ENCODE results near the gene RNFT2.
A peak's percentile ranks its signal among the peaks of the same experiment; 100 is the strongest.
"Not testable (repeated sequence)": the region's sequence is repeated elsewhere in the genome, so short reads cannot be mapped to it uniquely, and the experiment has no call there.

Gene RNFT2

DNA sequence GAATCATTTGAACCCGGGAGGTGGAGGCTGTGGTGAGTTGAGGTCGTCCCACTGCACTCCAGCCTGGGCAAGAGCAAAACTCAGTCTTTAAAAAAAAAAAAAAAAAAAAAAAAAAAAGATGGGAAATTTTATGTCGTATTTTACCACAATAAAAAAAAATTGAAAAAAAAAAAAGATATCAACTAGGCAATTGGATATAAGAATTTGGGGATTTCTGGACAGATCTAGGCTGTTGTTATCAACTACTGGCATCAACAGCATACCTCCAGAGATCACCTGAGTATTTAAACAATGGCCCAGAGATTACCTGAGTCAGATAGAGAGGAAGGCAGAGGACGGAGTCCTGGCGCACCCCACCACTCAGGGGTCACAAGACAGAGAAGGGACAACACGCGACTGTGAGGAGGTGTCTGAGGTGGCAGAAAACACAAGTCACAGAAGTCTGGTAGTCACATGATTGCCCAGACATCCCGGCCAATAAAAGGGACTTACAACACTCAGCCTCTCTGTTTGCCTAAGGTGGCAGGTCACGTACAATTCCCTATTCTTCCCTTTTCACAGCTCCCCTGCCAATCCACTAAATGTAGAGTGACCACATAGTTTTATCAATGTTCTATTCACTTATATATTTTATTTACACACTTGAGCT, 2.0 kb upstream of the RNFT2 start:
- intact Hi-C loops (cut with DNase I) = loop anchor here (5.0 kb wide), 1 partner anchor 81 kb away; no protein-coding TSS in a partner anchor
- DNase-seq = peak in 5 of 42 donors; percentile 16 to 68 (median 35)

DNA sequence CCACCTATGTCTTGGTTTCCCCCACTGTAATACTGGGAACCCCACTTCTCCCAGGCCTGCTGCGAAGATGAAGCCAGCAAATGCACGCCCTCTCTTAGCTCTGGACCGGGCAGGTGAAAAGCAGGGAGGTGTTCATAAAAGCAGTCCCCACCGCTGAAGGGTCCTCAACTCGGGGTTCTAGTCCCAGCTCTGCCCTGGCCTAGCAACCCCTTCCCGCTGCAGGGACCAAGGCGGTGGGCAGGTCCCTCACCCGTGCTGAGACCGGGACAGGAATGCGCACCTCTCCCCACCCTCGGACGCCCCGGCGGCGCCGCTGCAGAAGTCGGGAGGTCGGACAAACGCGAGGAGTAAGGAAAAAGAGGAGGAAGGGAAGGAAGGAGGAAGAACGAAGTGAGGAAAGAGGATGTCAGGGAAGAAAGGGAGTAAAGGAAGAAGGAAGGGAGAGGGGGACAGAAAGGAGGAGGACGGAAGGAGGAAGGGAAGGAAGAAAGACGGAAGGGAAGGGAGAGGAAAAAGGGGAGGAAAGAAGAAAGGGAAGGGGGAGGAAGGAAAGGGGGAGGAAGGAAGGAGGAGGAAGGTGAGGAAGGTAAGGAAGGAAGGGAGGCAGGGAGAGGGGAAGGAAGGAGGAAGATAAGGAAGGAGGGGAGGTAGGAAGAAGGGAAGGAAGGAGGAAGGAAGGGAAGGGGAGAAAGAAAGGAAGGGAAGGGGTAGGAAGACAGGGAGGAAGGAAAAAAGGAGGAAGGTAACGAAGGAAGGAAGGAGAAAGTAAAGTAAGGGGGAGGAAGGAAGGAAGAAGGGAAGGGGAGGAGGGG, 947 bp upstream of the RNFT2 start:
- peak in 3 of 42 donors; percentile 9 to 14 (median 14) for DNase-seq
- intact Hi-C loops (cut with DNase I) = loop anchor here (5.0 kb wide), 1 partner anchor 80 kb away; no protein-coding TSS in a partner anchor

DNA sequence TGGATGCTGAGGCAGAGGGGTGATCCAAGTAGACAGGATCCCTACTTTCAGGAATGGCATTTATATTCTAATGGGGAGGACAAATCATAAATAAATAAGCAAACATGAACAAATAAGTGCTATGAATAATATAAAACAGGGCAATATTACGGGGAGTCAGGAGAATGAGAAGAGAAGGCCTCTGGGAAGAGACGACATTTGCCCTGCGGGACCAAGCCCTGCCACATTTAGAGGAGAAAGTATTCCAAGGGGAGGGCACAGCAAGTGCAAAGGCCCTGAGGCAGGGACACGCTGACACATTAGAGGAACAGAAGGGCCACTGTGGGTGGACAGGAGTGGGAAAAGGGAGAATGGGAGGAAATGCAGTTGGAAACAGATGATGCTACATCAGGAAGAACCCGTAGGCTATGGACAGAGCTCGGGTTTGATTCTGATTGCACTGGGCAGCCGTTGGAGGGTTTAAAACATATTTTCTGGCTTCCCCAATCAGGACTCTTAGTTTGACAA, 1.3 kb downstream of the RNFT2 start:
- DNase-seq = no peak
- intact Hi-C loops (cut with DNase I) = loop anchor here (5.0 kb wide), 1 partner anchor 78 kb away; no protein-coding TSS in a partner anchor

DNA sequence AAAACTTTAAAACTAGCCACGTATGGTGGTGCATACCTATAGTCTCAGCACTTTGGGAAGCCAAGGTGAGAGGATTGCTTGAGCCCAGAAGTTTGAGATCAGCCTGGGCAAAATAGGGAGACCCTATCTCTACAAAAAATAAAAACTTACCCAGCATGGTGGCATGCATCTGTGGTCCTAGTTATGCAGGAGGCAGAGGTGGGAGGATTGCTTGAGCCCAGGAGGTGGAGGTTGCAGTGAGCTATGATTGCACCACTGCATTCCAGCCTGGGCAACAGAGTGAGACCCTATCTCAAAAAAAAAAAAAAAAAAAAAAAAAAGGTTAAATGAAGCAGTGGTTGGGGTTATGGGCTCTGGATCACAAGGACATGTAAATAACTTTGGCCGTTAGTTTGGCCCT, 4.7 kb downstream of the RNFT2 start:
- DNase-seq = not testable (repeated sequence)

DNA sequence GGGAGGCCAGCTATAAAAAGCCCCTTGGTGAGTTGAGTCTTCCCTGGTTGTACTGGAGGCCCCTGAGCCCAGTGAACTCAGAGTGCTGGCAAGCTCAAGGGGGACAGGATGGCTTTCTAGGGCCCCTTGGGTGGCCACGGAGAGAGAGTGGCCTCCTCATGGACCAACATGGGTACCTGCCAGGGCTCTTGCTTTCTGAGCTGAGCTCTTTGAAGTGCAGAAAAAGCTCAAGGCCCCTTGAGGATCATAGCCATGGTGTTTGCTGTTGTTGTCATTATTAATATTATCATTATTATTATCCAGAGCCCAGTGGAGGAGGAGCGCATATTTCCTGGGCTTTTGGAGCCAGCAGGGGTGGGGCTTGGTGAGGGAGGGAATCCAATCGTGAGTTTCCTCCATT, 6.7 kb downstream of the RNFT2 start:
- intact Hi-C loops (cut with DNase I) = no loop called here
- DNase-seq = no peak

More for the DNA sequence above, 4.7 kb downstream of the RNFT2 start:
- intact Hi-C loops (cut with DNase I) = not testable (repeated sequence)

DNA sequence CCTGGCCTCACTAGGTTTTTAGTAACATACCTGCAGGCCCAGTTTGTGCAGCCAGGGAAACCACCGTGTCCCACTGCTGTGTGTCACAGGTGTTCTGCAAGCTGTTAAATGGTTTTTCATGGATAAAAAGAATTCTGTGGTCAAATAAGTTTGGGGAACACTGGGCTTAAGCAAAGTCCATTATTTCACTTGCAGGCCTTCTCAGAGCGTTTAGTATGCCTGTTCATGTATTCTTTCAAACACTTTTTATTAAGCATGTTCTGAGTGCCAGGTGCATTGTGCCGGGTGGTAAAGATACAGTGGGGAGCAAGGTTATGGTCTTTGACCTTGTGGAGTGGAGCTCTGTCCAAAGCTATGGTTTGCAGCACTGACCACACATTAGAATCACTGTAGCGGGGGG, 7.4 kb downstream of the RNFT2 start:
- intact Hi-C loops (cut with DNase I) = no loop called here
- DNase-seq = no peak

DNA sequence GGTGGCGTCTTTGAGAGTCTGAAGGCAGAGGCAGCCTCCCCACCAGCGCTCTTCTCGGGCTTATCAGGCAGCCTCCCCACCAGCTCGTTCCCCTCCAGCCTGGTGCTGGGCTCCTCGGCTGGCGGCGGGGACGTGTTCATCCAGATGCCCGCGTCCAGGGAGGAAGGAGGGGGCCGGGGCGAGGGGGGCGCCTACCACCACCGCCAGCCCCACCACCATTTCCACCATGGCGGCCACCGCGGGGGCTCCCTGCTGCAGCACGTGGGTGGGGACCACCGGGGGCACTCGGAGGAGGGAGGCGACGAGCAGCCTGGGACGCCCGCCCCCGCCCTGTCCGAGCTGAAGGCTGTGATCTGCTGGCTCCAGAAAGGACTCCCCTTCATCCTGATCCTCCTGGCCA, 11.8 kb downstream of the RNFT2 start:
- no peak for DNase-seq
- intact Hi-C loops (cut with DNase I) = no loop called here

DNA sequence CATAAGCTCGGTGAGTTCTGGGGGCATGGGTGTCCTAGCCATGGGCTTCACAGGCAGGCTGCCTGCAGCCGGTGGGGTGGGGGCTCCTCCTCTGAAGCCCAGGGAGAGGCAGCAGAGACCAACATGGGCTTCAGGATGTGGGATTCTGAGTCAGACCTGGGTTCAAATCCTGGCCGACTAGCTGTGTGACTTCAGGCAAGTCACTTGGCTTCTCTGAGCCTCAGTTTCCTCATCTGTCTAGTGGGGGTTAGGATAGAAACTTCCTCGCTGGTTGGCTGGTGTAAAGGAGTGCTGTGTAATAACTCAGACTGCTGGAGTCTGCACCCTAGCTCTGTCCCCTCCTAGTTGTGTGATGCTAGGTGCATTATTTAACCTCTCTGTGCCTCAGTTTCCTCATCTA, 12.2 kb downstream of the RNFT2 start:
- no peak for DNase-seq
- intact Hi-C loops (cut with DNase I) = no loop called here

DNA sequence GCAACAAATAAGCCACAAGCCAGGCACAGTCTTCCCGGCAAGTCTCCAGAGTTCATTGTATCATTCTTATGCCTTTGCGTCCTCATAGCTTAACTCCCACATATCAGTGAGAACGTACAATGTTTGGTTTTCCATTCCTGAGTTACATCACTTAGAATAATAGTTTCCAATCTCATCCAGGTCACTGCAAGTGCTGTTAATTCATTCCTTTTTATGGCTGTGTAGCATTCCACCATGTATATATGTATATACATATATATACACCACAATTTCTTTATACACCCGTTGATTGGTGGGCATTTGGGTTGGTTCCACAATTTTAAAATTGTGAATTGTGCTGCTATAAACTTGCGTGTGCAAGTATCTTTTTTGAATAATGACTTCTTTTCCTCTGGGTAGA, 16.0 kb downstream of the RNFT2 start:
- DNase-seq; intact Hi-C loops (cut with DNase I): not testable (repeated sequence)

DNA sequence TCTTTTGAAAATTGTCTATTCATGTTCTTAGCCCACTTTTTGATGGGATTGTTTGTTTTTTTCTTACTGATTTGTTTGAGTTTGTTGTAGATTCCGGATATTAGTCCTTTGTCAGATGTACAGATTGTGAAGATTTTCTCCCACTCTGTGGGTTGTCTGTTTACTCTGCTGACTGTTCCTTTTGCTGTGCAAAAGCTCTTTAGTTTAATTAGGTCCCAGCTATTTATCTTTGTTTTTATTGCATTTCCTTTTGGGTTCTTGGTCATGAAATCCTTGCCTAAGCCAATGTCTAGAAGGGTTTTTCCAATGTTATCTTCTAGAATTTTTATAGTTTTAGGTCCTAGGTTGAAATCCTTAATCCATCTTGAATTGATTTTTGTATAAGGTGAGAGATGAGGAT, 16.7 kb downstream of the RNFT2 start:
- intact Hi-C loops (cut with DNase I) = not testable (repeated sequence)

DNA sequence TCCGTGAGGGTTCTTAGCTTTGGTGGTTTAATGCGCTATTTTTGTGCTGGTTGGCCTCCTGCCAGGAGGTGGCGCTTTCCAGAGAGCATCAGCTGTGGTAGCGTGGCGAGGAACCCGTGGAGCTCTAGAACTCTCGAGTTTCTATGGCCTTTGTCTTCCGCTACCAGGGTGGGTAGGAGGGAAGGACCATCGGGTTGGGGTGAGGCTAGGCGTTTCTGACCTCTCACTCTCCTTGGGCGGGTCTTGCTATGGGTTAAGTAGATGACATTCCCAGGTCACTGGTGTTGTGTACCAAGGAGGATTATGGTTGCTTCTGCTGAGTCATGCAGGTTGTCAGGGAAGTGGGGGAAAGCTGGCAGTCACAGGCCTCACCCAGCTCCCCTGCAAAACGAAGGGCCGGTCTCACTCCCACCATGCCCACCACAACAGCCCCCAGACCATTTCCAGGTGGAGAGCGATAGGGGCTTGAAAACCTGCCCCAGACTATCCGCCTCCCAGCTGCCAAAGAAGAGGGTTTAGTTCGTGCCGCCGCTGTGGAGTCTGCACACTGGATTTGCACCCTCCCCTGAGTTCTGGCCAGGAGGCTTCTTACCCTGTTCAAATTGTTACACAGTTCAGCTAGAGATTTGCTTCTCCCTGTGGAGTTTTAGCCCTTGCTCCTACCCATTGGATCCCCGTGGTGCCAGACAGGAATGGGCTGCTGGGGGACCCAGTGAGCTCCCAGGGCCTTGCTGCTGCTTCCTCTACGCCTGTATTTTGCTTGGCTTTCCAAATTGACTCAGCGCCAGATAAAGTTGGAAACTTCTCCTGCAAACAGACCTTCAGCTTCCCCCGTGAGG, 21.9 kb downstream of the RNFT2 start:
- intact Hi-C loops (cut with DNase I) = no loop called here
- no peak for DNase-seq

More for the DNA sequence above, 16.7 kb downstream of the RNFT2 start:
- not testable (repeated sequence) for DNase-seq

DNA sequence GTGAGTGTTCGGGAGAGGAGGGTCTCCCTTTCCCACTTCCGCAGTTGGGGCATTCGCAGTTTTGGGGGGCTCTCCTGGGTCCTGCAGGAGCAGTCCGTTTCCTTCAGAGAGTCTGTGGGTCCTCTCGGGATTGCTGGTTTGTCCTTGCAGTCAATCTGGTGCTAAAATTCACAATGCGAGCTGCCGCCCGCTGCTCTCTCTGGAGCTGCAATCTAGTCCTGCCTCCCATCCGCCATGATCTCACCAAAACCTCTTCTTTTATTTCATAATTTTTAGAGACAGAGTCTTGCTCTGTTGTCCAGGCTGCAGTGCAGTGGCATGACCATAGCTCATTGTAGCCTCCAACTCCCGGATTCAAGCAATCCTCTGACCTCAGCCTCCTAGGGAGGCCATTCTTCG, 22.5 kb downstream of the RNFT2 start:
- DNase-seq = no peak
- intact Hi-C loops (cut with DNase I) = no loop called here

DNA sequence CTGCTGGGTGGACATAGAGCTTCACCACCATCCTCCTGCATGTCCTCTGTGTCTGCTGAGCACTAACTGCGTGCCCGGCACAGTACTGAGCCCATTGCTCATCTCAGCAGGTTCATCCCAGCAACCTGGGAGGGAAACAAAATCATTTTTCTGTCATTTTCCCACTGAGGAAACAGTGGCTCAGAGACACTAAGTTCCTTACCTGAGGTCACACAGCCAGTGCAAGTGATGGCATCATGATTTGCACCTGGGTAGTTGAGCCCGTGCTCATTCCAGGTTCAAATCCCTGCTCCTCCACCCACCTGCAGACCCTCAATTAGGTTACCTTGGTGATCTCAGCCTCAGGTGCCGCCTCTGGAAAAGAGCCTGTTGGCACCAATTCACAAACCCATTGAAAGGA, 23.4 kb downstream of the RNFT2 start:
- intact Hi-C loops (cut with DNase I) = no loop called here
- no peak for DNase-seq

DNA sequence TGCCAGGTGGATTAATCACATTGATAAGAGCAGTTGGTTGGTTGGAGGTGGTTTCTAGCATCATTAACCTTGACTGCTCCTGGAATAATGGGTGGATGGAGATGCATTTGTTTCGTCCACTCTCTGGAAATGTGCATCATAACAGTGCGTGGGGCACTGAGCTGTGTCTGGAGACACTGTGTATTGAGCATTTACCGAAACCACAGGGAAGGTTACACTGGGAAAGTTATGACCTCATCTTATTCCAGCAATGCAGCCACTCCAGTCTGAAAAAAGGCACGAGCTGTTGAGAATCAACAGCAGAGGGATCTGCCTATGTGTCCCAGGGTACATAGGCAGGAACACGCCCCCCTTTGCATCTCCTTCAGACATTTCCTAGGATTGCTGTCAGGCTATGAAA, 27.2 kb downstream of the RNFT2 start:
- intact Hi-C loops (cut with DNase I) = no loop called here
- no peak for DNase-seq

DNA sequence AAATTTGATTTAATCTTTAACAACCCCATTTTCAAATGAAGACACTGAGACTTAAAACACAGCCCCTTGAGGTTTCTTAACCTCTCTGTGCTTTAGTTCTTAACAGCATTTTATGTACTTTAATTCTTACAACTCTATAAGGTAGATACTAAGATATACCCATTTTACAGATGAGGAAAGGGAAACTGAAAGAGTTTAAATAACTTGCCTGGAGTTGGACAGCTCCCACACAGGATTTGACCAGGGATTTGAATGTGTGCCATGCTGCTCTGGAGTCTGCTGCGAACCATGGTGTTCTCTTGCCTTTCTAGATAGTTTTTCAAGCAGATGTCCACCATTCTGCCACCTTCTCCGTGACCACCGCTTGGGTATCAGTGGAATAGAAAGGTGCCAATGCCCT, 28.2 kb downstream of the RNFT2 start:
- intact Hi-C loops (cut with DNase I) = no loop called here
- DNase-seq = no peak

DNA sequence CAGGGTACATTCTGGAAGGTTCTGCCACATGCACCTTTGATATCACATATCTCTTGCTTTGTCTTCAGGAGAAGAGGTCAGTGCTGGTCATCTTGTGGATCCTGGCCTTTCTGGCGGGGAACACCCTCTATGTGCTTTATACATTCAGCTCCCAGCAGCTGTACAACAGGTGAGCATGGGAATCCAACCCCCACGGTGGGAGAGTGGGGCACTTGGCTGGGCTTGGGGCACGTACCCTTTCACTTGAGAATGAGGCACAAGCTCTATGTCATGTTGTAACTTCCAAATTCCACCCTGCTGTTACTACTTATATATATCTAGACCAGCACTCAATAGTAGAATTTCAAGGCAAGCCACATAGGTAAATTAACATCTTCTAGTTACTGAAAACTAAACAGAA, 28.6 kb downstream of the RNFT2 start:
- DNase-seq = no peak
- intact Hi-C loops (cut with DNase I) = no loop called here

DNA sequence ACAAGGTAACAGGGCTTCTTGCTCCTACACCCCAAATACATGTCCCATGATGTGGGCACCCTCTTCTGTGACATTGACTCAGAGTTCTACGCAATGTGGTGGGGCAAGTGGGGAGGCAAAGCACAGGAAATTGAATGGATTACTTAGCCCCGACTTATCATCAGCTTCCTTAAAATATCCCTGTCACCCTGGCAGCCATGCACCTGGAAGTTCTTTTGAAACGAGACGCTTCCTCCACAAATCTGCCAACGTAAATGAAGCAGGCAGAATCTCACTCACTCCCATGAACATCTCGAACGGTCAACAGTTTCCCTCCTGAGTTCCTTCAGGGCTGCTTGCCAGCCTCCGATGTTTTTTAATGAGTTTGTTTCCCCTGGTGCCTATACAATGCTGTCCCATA, 33.5 kb downstream of the RNFT2 start:
- intact Hi-C loops (cut with DNase I) = no loop called here
- DNase-seq = peak in 11 of 42 donors; percentile 10 to 45 (median 20)

DNA sequence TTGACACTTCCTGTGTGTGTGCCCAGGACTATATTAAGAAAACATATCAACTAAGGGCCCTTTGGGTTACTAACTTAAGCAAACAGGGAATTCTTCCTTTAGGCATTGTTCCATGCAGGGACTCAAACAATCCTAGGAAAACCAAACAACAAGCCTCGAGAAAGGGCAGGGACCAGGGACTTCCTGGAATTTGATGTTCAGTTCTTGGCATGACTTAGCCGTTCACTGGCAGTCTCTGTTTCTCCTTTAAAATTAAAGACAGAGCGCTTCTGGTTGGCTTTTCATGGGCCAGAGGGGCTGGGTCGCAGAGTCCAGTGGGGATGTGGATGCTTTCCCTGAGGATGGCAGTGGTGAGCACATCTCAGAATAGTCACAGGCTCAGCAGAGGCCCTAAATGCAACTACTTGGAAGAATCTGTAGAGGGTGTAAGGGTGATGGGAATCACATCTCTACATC, 35.2 kb downstream of the RNFT2 start:
- intact Hi-C loops (cut with DNase I) = no loop called here

DNA sequence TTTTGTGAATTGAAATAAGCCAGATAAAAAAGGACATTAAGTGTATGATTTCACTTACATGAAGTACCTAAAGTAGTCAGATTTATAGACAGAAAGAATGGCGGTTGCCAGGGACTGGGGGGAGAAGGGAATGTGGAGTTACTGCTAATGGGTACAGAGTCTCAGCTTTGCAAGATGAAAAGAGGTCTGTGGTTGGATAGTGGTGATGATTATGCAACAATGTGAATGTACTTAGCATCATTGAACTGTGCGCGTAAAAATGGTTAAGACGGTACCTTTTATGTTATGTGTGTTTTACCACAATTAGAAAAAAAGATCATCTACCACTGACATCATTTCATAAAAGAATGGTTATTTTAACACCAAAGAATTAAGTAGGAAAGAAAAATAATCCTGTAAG, 35.9 kb downstream of the RNFT2 start:
- intact Hi-C loops (cut with DNase I) = no loop called here
- no peak for DNase-seq

More for the DNA sequence above, 35.2 kb downstream of the RNFT2 start:
- DNase-seq = peak in 1 of 42 donors; percentile 5
